Stimulated activated CD4-positive, alpha-beta T cell treated with anti-CD3 and anti-CD28 coated beads, Interleukin-12 subunit alpha, Interleukin-12 subunit beta, amount 100 ng/mL, for 4 hours (primary cell): ENCODE measurements around the gene ZNF892.

Source experiments
- DNase-seq: peaks from one replicate; pipeline ENCODE4 v3.0.0-alpha.2; 2020

ZNF892 gene

DNA sequence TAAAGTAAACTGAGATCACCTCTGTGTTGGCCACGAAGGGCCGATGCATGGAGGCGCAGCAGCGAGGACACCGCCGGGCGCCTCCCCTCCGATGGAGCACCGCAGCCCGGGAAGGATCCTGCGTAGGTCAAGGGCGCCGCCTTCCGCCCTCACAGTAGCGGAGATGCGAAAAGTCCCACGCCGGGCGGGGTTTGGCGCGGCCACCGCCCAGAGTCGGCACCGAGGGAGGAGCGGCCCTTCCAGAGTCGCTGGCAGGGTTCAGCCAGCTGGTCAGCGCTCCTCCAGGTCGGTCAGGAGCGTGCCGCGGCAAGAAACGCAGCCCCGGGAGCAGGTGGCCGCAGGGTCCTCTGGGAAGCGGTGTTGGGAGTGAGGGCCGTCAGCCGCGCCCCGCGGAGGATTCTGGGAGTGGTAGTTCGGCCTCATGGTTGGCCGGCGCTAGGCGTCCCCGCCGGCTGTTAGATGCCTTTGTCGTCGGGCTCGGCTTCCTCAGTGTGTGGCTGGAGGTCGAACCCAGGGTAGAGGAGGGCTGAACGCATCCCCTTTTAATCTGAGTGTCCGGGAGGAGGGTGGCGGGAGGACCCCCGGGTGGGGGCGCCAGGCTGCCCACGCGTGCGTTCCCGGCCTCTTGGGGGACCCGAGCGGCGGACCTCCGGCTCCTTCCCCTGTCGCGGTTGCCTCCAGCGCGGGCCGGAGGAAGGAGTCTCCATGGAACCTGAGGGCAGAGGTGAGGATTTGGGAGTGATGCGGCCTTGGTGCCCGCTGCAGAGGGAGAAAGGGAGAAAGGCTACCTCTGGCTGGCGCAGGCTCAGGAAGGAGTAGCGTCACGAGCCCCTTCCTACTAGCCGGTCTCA is at the start of gene ZNF892:
TSS of gene ZNF892 (plus strand) at position 411 of the 851 bp plus-strand sequence. CDS start at position 706, 295 bp downstream.
- DNase-seq, result peak; percentile 81

DNA sequence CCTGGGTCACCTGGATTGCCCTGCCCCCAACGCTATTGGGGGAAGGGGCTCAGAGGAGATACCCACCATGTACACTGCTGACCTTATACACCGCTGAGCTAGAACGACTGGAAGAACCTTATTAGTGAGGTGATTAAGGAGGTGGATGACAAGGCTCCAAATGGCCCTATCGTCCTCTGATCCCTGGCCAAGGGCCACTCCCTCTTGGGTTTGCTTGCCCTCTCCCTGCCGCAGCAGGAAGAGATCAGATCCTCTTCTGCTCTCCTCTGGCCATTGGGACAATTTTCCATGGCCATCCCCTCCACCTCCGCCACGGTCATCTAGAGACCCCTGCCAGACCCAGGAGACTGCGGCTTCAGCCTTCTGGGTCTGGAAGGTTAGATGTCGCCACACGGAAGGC is 48.9 kb upstream of the ZNF892 start:
- DNase-seq, result no peak

DNA sequence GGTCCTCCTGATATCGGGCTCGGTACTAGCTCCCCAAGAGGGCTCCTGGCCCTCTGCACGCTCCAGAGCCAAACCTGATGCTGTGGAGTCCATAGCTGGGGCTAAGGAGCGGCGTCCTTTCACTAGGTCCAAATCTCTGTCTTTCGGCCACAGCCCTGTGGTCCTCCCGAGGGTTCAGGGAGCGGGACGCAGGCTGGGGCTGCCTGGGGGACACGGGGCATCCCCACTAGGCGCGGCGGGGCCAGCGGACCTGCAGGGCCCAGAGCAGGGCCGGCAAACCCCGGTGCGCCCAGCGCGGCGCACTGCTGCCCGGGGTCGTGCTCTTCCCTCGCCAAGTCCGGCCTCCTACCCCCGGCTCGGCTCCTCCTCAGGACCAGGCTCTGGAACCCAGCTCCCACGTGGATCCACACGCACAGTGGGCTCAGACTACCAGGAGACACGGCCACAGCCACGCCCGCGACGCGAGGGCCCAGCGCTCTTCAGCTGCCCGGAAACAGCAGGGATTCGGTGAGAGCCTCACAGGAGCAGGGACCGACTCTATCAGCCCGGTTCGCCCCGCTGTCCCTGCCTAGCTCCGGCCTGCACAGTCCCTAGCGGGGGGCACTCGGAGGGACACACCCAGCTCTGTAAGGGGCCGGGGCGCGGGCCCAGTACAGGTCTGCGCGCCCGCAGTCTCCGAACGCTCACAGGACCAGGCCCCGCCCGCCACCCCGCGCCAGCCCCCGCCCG is 48.3 kb upstream of the ZNF892 start:
- DNase-seq, result no peak

DNA sequence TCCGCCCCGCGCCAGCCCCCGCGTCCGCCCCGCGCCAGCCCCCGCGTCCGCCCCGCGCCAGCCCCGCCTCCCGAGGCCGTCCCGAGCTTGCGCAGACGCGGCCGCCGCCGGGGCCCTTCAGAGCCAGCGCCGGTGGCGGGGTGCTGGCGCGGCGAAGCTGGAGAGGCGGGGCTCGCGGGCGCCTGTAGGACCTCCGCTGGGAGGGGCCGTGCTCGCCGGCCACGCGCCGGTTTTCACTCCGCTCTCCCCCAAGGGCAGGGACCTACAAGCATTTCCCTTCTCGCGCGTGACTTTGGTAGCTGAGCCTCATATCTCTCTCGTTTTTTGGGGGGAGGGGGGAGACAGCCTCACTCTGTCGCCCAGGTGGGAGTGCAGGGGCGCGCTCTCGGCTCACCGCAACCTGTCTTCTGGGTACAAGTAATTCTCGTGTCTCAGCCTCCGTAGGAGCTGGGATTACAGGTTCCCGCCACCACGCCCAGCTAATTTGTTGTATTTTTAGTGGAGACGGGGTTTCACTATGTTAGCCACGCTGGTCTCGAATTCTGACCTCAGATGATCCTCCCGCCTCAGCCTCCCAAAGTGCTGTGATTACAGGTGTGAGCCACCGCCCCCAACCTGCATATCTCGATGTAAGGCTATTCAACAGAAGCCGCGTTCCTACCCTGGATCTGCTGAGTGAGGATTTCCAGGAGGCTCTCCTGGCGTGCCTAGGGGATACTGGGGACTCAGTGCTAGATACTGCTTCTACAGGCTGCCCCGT is 47.5 kb upstream of the ZNF892 start, which contains the start of gene ZNF514:
TSS of gene ZNF514 (minus strand) at position 159 of the 760 bp plus-strand sequence. CDS start 6,595 bp downstream, outside the sequence.
- DNase-seq, result peak; percentile 69

DNA sequence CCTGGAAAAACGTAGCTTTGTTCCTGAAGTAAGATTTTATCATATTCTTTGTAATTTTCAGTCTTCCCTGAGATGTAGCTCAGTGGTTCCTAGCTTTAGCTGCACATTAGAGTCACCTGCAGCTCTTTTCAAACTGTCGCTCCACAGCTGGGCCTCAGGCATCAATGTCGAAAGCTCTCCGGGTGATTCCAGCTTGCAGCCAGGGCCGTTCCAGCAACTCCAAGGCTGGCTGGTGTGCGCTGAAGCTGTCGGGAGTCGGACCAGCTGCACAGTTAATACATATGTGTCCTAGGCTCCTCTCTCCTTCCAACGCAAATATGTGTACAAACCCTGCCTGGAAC is 42.3 kb upstream of the ZNF892 start:
- DNase-seq, result no peak

DNA sequence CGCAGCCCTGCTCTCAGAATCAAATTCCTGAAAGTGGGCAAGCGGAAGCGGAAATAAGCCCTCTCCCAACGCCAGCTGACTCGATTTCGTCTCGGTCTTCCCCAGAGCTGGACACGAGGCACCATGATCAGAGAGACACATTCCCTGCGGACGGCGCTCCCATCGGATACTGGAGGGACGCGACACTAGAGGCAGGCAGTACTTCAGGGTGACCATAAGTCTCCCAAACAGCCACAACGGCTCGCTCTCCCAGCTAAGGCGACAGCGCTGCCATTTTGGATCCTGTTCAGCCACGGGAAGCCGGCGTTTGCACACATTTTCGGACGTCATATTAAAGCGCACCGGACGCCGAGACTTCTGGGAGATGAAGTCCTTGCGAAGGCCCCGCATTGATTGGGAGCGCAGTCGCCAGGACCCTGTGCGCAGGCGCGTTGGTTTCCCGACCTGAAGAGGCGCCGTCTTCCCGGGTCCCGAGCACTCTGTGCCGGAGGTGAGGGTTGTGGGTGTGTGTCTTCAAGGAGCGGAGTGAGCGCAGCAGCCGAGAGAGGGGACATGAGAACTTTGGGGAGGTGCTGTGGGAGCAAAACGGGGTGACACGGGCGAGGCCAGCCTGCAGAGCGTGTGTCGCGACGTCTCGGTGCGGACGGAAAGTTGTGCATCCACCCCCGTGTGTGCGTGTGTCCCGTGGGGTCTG is 41.8 kb upstream of the ZNF892 start, which contains the start of gene ZNF2:
TSS of gene ZNF2 (plus strand) at position 439 of the 694 bp plus-strand sequence. CDS start 10,418 bp downstream, outside the sequence.
- peak; percentile 95 for DNase-seq

DNA sequence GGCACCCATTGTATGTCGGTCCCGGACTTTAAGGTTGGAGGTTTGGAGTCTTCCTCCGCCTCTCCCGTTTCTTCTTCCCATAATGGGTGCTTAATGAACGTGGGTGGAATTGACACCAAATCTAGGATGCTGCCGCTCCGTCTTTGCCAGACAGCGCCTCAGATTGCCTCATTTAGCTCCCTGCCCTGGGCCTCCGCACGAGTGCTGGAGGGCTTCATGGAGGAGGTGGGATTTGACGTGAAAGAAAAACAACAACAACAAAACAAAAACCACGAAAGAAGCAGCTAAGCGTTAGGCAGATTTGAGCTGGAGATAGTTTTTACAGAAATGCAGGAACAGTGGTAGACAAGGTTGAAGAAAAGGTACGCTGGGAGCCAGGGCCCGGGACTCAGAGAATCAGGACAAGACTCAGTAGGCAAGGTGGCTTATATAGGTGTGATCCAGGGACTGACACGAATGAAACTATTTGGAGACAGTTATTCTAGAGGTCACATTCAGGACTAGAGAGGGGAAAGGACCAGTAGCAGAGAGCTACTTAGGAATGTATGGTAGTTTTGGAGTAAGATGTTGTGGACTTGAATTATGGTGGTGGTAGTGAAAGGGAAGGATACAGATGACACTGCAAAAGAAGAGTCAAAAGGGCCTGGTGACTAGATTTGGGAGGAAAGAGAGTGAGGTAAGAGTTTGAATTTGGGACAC is 41.1 kb upstream of the ZNF892 start:
- no peak for DNase-seq

DNA sequence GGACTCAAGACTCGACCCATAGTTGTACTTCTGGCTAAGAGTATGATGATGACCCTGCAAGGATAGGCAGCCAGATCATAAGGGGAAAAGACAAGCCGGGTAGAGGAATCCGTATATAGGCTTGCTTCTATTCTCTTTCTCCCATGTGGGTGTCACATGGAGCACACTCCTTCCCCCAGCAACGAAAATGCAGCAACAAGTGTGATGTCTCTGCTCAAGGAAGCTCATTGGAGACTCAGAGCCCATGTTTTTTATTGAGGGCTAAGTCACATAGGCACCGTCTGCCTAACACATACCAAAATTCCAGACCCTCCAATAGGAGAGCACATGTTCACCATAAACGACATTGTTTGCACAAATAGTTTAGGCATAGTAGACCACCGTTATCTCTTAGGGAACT is 35.4 kb upstream of the ZNF892 start:
- no peak for DNase-seq

DNA sequence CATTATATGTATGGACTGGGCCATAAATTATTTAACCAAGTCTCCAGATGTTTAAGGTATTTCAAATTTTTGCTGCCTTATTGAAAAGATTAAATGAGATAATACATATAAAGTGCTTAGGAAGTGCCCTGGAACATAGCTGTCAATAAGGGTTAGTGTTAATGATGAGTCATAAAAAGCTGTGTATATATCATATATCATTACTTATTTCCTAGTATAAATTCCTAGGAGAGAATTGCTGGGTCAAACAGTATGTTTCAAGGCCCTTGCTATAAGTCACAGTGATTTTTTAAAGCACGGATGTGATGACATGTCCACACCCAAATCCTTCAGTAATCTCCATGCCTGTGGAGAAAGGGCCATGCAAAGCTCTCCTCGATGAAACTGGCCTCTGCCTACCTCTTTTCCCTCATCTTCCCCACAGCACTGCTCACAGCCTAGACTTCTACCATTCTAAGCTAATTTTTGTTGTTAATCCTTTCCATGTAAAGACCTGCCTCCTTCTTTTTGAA is 33.2 kb upstream of the ZNF892 start:
- DNase-seq, result no peak

DNA sequence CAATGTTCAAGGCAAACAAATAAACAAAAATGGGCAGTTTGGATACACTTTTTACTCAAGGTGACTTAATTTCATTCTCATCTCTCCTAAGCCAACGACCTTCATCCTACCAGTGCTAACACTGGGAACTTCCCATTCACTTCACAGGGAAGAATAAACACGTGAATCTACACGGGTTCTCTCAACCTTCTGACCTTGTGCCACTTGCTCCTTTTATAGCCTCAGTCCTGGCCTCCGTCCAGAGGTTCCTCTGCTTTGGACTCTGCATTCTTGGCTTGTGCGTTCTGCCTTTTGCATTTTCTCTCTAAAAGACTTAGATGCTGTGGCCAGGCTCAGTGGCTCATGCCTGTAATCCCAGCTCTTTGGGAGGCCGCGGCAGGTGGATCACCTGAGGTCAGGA is 27.9 kb upstream of the ZNF892 start:
- no peak for DNase-seq

DNA sequence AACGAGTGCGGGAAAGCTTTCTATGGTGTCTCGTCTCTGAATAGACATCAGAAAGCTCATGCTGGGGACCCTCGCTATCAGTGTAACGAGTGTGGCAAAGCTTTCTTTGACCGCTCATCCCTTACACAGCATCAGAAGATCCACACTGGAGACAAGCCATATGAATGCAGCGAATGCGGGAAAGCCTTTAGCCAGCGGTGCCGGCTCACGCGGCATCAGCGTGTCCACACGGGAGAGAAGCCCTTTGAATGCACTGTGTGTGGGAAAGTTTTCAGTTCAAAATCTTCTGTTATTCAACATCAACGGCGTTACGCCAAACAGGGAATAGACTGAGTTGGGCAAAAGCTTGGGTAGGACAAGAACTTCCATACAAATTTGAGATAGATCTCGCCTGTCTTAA is 25.5 kb upstream of the ZNF892 start:
- no peak for DNase-seq

DNA sequence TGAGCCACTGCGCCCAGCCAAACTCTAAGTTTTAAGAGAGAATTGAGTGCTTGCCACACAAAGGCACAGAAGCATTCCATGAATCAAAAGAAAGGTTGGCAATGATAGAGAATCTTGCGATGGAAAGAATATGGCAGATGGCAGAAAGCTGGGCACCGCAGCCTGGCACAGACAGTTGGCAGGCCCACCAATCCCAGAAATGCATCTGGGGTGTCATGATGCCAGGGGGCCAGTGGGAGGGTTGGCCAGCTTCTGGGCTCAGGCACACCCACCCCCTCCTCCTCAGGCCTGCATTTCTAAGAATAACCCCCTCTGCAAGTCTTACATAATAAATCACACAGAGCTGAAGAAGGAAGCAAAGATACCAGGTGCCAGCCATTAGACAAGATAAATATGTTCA is 22.1 kb upstream of the ZNF892 start:
- no peak for DNase-seq

DNA sequence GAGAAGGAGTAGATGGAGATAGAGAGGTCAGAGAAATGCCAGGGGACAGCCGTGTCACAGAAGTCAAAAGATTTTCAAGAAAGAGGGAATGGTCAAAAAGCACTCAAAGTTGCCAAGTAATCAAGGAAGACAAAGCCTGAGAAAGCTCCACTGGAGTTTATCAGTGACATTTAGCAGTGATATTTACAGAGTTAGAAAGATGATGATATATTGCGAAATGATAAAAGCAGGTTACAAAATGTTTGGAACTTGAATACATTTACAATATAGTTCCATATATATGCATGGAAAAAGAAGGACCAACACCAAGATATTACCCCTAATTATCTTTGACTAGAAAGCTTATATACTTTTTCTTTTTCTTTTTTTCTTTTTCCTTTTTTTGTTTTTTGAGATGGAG is 21.3 kb upstream of the ZNF892 start:
- DNase-seq, result no peak

DNA sequence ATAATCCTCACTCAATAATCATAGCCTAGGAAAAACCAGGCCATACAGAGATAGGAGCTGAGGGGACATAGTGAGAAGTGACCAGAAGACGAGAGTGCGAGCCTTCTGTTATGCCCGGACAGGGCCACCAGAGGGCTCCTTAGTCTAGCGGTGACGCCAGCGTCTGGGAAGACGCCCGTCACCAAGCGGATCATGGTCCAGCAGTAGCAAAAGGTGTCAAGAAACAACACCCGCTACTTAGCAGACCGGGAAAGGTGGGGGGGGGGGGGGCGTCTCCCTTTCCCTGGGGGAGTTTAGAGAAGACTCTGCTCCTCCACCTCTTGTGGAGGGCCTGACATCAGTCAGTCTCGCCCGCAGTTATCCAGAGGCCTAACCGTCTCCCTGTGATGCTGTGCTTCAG is 14.4 kb upstream of the ZNF892 start:
- peak; percentile 41 for DNase-seq

DNA sequence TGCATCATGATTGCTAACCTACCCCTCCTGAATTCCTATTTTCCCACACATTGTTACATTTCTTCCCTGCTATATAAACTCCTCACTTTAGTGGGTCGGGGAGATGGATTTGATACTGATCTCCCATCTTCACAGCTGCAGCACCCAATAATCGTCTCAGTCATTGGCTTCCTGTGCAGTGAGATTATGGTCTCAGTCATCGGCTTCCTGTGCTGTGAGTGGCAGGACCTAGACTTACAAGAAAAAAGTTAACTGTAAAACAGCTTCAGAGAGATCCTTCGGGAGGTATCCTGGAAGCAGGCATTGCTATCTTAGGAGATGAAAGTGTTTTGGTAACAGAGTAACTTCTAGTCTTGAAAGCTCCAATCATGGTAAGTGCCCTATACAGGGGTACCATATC is 3.4 kb upstream of the ZNF892 start:
- no peak for DNase-seq

DNA sequence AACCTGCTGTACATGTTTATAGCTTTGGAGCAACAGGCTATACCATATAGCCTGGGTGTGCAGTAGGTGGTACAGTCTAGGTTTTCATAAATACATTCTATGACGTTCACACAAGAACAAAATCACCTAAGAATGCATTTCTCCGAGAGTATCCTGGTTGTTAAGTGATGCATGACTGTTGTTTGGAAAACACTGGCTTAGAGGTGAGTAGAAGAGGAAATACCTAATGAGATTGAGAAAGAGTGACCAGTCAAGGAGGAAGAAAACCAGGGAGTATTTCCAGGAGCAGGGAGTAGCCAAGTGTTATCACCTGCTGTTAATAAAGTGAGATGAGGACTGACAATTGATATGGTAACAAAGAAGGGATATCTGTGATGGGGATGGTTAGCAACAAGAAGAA is 2.9 kb upstream of the ZNF892 start:
- no peak for DNase-seq

DNA sequence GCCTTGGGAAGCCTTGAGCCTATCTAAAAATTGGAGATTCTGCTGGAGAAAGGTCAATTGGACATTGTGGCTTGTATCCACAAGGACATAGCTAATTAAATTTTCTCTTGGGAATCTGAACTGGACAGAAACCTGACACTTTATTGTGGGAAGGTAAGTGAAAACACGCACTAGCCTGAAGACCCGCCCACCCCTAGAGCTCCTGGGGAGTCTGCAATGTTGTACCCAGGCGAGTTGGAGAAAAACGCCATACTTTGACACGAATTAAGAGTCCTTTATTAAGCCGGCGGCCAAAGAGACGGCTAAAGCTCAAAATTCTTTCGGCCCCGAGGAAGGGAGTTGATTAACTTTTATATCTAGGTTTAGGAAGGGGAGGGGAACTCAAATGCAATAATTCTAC is 1.2 kb upstream of the ZNF892 start:
- DNase-seq, result no peak

DNA sequence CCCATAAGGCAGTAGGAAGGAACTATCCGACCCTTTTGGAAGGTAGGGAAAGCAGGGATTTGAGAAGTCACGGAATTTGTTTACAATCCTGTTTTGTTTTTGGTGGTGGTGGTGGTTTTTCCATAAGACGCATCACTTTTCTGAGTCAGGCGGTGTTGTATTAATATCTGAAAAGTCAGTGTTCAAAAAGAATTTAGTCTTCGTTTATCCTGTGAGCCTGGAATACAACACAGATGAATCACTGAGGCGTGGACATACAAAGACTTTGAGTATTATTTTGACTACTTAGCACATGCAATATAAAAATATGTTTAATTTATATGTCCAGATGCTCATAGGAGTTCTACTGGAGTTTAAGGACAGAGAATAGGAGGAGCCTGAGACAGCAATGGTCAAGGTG is 785 bp downstream of the ZNF892 start:
- no peak for DNase-seq

DNA sequence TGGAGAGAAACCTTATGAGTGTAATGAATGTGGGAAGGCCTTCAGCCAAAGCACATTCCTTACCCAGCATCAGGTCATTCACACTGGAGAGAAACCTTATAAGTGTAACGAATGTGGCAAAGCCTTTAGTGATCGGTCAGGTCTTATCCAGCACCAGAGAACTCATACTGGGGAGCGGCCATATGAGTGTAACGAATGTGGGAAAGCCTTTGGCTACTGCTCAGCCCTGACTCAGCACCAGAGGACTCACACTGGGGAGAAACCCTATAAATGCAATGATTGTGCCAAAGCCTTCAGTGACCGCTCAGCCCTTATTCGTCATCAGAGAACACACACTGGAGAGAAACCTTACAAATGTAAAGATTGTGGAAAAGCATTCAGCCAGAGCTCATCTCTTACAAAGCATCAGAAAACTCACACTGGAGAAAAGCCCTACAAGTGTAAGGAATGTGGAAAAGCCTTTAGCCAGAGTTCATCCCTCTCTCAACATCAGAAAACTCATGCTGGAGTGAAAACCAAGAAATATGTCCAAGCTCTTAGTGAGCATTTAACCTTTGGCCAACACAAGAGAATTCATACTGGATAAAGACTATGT is 7.8 kb downstream of the ZNF892 start:
- no peak for DNase-seq

DNA sequence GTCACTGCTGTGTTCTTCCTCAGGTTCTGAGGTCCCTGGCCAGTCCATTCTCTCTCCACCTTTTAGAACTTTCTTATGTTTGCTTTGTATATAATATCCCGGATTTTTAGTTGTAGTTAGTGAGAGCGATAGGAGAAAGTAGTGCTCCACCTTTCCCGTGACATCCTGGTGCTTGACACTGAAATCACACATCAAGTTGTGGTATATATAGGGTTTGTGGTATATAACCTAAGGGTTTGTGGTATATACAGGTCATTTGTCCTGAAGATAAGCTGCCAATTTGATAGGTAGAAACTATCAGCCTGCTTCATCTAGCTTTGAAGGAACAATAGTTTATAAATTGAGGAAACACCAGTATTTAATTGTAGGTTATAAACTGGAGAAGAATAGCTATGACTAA is 13.1 kb downstream of the ZNF892 start:
- no peak for DNase-seq

DNA sequence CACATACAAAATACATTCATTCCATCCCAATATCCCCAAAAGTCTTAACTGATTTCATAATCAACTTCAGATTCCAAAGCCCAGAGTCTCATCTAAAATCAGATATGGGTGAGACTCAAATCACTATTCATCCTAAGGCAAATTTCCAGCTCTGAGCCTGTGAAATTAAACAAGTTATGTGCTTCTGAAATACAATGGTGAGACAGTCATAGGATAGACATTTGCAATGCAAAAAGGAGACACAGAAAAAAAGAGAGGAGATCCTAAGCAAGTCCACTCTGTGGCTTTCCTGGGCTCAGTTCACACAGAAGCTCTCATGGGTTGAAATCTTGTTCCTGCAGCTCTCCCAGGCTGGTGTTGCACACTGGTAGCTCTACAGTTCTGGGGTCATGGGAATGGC is 18.3 kb downstream of the ZNF892 start:
- DNase-seq, result no peak

DNA sequence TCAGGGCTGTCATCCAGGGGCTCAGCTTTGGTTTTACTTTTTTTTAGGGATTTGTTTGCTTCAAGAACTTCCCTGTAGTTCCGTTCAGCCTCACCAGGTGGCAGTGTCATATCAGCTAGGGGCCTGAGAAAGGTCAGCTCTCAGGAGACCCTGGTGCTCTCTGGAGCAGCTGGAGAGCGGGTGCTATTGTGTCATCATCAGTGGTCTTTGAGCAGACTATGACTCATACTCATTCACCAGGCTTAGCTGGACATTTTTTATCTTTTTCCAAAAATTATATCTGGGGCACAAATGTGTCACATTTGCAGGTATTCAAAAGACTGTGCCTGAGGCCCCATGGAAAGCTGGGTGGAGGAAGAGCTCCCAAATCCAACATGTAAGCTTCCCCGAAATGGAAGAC is 24.4 kb downstream of the ZNF892 start:
- no peak for DNase-seq
